ENCODE data around the gene RUFY4. TPM values are rescaled to one million over a fixed set of nuclear protein-coding genes. Genes with fewer than 3 reads are reported as not detected.

RUFY4 gene
- total and polyA plus RNA-seq, 12 donors, result 0.21 TPM; not detected in 11

DNA sequence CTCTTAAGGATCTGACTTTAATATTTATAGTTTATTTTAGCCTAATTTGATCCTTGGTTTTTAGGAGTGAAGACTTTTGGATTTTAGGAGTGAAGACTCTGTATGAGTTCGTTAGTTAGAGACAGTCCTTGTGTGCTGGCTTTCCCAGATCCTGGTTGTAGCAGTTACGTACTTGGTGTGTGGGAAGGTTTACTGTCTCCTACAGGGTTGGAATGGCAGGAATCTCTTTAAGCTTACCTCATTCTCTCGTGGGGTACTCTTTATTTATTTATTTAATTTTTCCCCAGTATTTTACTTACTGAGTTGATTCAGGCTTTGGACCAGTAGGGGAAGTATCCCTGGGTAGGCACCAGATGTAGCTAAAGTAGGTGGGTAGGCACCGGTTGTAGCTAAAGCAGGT lies 54.9 kb downstream of the RUFY4 start:
- ATAC-seq (no peak), DNase-seq (no peak)
- intact Hi-C loops (cut with DNase I), result no loop called here
- H3K9me3 ChIP-seq, result peaks cover 0 to 34% (median 24%) of the 10 kb centered on the region in 11 donors
- H3K36me3 ChIP-seq, result no peaks in the 10 kb centered on the region
- H3K27me3 ChIP-seq, result peaks cover 0 to 8% (median 0%) of the 10 kb centered on the region in 7 donors
- H3K27ac ChIP-seq, result no peak overlapping the region
- peaks cover 0 to 15% (median 4%) of the 10 kb centered on the region in 9 donors for H3K4me1 ChIP-seq
- TF ChIP-seq, protein P1, sequence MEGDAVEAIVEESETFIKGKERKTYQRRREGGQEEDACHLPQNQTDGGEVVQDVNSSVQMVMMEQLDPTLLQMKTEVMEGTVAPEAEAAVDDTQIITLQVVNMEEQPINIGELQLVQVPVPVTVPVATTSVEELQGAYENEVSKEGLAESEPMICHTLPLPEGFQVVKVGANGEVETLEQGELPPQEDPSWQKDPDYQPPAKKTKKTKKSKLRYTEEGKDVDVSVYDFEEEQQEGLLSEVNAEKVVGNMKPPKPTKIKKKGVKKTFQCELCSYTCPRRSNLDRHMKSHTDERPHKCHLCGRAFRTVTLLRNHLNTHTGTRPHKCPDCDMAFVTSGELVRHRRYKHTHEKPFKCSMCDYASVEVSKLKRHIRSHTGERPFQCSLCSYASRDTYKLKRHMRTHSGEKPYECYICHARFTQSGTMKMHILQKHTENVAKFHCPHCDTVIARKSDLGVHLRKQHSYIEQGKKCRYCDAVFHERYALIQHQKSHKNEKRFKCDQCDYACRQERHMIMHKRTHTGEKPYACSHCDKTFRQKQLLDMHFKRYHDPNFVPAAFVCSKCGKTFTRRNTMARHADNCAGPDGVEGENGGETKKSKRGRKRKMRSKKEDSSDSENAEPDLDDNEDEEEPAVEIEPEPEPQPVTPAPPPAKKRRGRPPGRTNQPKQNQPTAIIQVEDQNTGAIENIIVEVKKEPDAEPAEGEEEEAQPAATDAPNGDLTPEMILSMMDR (IDR thresholded peaks at IDR 0.05), result no peak
- 78 to 84% methylated on average over 4 of the region's 4 CpGs for WGBS, 2 donors
- H3K4me3 ChIP-seq, result no peak overlapping the region

DNA sequence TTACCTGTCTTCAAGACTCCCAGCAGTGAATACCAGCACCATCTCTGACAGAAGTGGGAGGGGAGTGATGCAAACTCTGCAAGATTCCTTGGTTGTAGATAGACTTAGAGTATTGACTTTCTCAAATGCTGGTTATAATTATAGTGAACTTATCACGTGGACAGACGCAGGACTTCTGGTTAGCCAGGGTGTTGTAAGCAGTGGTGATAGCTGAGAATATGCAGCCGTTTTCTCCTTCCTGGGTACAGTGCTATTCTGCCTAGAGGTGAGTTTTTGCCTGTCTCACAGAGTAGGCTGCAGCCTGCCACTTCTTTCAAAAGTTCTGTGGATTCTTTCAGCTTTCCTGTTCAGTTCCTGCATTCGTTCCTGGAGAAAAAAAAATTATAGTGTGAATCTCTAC lies 56.0 kb downstream of the RUFY4 start:
- Histone ChIP-seq H3K4me3 (peak overlapping the region in 1 of 10 donors; percentile 37), H3K4me1 (peaks cover 0 to 15% (median 4%) of the 10 kb centered on the region in 9 donors), H3K36me3 (no peaks in the 10 kb centered on the region), H3K27ac (peak overlapping the region in 1 of 10 donors; percentile 81), H3K27me3 (peaks cover 0 to 13% (median 0%) of the 10 kb centered on the region in 7 donors), H3K9me3 (peaks cover 0 to 32% (median 24%) of the 10 kb centered on the region in 11 donors)
- intact Hi-C loops (cut with DNase I), result no loop called here
- TF ChIP-seq, protein P1 (IDR thresholded peaks at IDR 0.05), result no peak
- ATAC-seq (peak in 7 of 8 donors; percentile 38 to 83 (median 68)), DNase-seq (no peak)
- WGBS, 2 donors, result 16 to 22% methylated on average over 4 of the region's 4 CpGs

DNA sequence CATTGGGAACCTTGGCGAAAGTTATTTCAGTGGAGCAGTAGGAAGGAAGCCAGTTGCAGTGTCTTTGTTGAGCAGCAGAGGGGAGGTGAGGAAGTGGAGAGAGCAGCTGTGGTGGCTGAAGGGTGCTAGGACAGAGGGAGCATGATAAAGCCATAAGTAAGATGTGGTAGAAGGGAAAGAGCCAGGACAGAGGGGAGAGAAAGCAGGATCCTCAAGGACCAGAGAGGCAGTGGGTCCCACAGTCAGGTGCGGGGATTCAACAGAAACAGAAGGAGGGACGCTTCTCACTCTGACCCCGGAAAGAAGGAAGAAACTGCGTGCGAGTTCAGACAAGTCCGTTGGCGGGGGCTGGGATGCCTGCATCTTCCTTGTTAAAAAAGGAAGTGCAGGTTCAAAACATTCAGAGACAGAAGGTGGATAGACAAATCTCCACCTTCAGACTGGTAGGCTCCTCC lies 56.6 kb downstream of the RUFY4 start, which contains the start of gene CXCR2:
CXCR2 (plus strand) TSS at position 403 of the 455 bp plus-strand sequence. CDS start 8,774 bp downstream, outside the sequence.
- ATAC-seq (peak in 7 of 8 donors; percentile 37 to 78 (median 65)), DNase-seq (peak in 1 of 2 donors; percentile 13)
- 59 to 66% methylated on average over 8 of the region's 8 CpGs for WGBS, 2 donors
- H3K27ac ChIP-seq, result peak within 1 kb of the TSS in 2 of 10 donors; percentile 22 to 81
- peaks cover 0 to 13% (median 0%) of the 10 kb centered on the region in 7 donors for H3K27me3 ChIP-seq
- TF ChIP-seq, protein P1 (IDR thresholded peaks at IDR 0.05), result peak in 1 of 9 donors; percentile 10
- H3K4me1 ChIP-seq, result peaks cover 0 to 15% (median 4%) of the 10 kb centered on the region in 9 donors
- peaks cover 0 to 29% (median 21%) of the 10 kb centered on the region in 11 donors for H3K9me3 ChIP-seq
- intact Hi-C loops (cut with DNase I), result no loop called here
- H3K4me3 ChIP-seq, result peak within 1 kb of the TSS in 1 of 10 donors; percentile 37
- no peaks in the 10 kb centered on the region for H3K36me3 ChIP-seq

DNA sequence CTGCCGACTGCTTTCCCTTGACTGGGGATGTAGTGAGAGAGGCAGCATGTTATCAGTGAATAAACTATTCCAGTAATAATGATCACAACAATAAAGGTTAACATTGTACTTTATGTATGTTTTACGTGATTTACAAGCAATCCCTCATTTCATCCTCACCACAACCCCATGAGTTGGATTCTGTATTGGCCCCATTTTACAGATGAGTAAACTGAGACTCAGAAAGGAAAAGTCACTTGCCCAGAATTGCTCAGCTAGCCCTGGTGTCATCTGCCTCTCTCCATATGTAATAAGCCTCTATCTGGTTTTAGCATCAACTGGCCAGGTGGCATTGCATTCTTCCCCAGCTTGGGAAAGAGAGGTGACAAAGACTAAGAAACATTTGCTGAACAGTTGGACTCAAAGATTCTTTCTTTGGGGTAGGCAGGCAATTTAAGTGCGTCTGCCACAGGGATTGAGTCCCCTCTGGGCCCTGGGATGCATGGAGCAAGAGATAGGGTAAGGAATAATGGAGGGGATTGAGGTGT lies 58.9 kb downstream of the RUFY4 start:
- H3K27me3 ChIP-seq, result peaks cover 0 to 13% (median 0%) of the 10 kb centered on the region in 7 donors
- no peaks in the 10 kb centered on the region for H3K36me3 ChIP-seq
- peaks cover 0 to 15% (median 4%) of the 10 kb centered on the region in 9 donors for H3K4me1 ChIP-seq
- peaks cover 0 to 6% (median under 1%) of the 10 kb centered on the region in 11 donors for H3K9me3 ChIP-seq
- H3K4me3 ChIP-seq, result peak overlapping the region in 1 of 10 donors; percentile 37
- no peak for DNase-seq
- no peak for ATAC-seq
- intact Hi-C loops (cut with DNase I), result no loop called here
- TF ChIP-seq, protein P1 (IDR thresholded peaks at IDR 0.05), result no peak
- H3K27ac ChIP-seq, result peak overlapping the region in 1 of 10 donors; percentile 81
- WGBS, 2 donors, result 83 to 86% methylated on average over 3 of the region's 3 CpGs

All from heart right ventricle (tissue), 16 donors.